Epithelial cell of esophagus (primary cell): ENCODE data around the gene ASGR2.

Source experiments
- DNase-seq: peaks from one replicate; pipeline ENCODE4 v3.0.0; 2010; ENCODE audit warnings: low read depth
- H3K4me3 ChIP-seq: 2 replicates; pipeline ENCODE4 v1.5.1; 2011; ENCODE audit warnings: mild to moderate bottlenecking, low read length, control low read depth
- CTCF ChIP-seq: IDR thresholded peaks from 2 replicates; pipeline ENCODE4 v1.5.1; 2011; ENCODE audit warnings: low read depth, mild to moderate bottlenecking, low read length, control low read depth, inconsistent platforms; ENCODE audit not compliant: insufficient read depth; ENCODE audit errors: missing control alignments

The ASGR2 gene

GRCh38 chr17:7068268-7068667 is 46.4 kb downstream of the ASGR2 start:
- DNase-seq = no peak
- TF ChIP-seq CTCF = no peak
- no peak overlapping the region for H3K4me3 ChIP-seq

- TF ChIP-seq CTCF = no peak
- DNase-seq = no peak
- H3K4me3 ChIP-seq = no peak overlapping the region
Observed at GRCh38 chr17:7067198-7067597, 47.4 kb downstream of the ASGR2 start.

GRCh38 chr17:7064261-7064660 is 50.4 kb downstream of the ASGR2 start:
- no peak for DNase-seq
- no peak for TF ChIP-seq CTCF
- H3K4me3 ChIP-seq = no peak overlapping the region

- no peak overlapping the region for H3K4me3 ChIP-seq
- DNase-seq = peak; percentile 24
- TF ChIP-seq CTCF = no peak
Observed at GRCh38 chr17:7063518-7064094, 51.0 kb downstream of the ASGR2 start.

GRCh38 chr17:7060165-7060891 is 54.3 kb downstream of the ASGR2 start:
- DNase-seq = peak; percentile 92
- H3K4me3 ChIP-seq = peak overlapping the region; percentile 13
- TF ChIP-seq CTCF = no peak

- no peak overlapping the region for H3K4me3 ChIP-seq
- DNase-seq = peak; percentile 83
- TF ChIP-seq CTCF = no peak
Observed at GRCh38 chr17:7058831-7059447, 55.7 kb downstream of the ASGR2 start.
